HEK293T (cell line): Measurements from ENCODE around the gene DNAJC1.

Experiments used
- NFRKB ChIP-seq: fragments of 450-650 bp; IDR thresholded peaks from 2 replicates; pipeline ENCODE4 v1.6.1; 2016; ENCODE audit warnings: mild to moderate bottlenecking, moderate library complexity
- SP1 ChIP-seq: fragments of 450-650 bp; IDR thresholded peaks from 2 replicates; pipeline ENCODE4 v1.6.1; 2017

DNA sequence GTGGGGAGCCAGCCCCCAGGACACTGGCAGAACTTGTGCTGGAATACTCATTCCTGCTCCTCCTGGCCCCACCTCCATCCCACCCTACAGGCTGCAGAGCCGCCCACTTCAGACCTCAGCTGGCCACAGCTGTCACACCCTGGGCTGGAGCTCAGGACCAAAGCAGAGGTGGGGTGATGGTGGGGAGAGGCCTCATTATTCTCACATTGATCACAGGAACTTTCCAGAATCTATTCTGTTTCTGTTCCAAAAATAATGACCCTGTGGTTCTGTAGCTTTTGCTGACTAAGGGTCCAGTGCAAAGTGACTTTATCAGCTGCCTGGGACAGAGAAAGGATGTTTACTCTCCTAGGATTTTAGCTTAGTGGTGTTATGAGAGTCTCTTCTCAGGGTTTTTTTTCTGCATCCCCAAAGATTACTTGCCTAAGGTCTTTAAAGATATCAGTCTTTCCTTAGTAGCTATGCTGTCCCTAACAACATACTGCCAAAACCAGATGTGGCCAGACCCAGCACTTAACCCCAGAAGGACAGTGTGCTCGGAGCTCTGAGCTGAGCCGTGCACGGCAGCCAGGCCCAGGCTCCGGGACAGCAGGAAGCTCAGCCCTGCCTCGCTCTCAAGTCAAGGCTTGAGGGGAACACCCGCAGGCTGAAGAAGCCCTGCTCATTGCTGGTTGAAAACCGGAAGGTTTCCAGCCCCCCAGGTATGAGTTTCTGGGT lies 246.2 kb downstream of the DNAJC1 start:
- TF ChIP-seq SP1: no peak
- TF ChIP-seq NFRKB: no peak
